HTERT RPE-1 (cell line): ENCODE results near the gene WBP2.

Experiments used
- in situ Hi-C: fragments of 300-500 bp; cut with MboI; formaldehyde crosslinking; loops from 4 replicates; pipeline ENCODE4 v1.14.3; 2020; ENCODE audit warnings: low sequenced_read_pairs

The WBP2 gene

DNA sequence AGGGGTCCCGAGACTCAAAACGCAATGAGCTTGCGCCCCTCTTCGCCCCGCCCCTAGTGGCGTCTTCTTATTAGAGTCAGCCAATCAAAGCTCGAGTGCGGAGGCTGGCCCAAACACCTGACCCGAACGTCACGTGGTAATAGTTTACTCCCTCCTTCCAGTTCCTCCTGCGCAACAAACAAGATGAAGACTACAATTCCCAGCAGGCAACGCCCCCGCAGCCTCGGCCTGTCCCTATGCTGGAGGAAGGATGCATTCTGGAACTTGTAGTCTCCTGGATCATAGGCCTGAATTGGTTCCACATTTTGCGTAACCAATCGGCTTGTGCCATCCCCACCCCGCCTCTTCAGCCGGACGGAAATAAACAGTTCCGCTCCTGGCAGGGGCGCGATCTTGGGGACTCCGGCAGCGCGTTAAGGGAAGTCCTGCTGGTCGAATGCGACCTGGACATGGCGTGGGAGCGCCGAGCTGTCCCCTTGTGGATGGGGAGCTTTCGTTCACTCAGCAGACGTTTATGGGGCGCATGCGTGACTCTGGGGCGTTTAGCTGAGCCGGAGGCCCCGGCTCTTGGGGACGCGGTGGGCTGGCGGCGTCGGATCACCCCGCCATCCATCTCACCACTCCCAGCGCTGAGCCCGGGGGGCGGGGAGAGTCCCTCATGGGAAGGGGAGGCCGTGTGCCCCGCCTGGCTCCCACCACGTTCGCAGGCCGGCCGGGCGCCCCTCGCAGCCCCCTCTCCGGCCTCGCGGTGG, at the start of gene WBP2:
WBP2 (minus strand) TSS at position 26 of the 752 bp plus-strand sequence. CDS start 38 bp downstream, outside the sequence.
- in situ Hi-C loops = no loop called here

DNA sequence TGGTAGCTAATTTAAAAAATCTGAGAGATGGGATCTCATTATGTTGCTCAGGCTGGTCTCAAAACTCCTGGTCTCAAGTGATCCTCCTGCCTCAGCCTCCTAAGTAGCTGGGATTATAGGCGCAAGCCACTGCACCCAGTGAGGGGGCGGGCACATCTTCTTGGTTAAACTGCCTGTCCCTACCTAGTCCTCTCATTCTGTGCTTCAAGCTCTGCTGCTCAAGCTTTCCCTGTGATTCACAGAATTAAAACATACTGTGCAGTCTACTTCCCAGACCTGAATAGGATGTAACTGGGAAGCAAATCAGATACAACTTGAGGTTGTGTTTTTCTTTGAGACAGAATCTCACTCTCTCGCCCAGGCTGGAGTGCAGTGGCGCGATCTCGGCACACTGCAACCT, 47.3 kb upstream of the WBP2 start:
- in situ Hi-C loops = no loop called here

- in situ Hi-C loops = no loop called here
Observed at GRCh38 chr17:75901727-75902126, 46.6 kb upstream of the WBP2 start.

DNA sequence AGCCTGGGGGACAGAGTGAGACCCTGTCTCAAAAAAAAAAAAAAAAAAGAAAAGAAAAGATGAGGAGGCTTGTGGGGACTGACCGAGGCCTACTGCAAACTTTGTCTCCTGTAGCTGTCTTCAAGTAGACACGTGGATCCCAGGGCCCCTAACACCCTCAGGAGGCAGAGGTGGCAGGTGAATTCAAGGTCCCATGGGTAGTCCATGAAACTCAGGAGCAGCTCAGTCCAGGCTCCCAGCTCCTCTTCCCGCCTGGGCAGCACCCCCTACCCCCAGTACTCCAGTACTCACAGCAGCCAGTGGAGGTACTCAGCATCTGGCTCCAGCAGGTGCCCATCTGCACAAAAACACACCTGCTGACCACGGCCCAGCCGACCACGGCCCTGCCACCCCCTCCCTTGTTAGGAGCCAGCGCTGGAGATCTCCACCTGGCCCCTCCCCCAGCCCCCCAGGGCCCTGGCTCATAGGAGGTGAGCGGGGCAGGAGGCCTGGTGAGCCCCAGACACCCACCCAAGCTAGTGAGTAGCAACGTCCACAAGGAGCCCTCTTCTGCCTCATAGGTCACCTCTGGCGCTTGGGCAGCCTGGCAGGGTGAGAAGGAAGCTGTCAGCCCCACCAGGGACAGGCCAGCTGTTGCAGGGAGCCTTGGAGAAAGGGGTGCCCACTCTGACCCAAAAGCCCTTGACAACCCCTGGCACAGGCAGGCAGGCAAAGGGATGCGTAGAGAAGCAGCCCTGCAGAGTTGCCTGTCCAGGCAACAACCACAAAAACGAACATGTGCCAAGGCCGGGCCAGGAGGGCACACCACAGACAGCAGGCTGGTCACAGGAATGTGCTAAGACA, 45.8 kb upstream of the WBP2 start:
- in situ Hi-C loops = no loop called here

DNA sequence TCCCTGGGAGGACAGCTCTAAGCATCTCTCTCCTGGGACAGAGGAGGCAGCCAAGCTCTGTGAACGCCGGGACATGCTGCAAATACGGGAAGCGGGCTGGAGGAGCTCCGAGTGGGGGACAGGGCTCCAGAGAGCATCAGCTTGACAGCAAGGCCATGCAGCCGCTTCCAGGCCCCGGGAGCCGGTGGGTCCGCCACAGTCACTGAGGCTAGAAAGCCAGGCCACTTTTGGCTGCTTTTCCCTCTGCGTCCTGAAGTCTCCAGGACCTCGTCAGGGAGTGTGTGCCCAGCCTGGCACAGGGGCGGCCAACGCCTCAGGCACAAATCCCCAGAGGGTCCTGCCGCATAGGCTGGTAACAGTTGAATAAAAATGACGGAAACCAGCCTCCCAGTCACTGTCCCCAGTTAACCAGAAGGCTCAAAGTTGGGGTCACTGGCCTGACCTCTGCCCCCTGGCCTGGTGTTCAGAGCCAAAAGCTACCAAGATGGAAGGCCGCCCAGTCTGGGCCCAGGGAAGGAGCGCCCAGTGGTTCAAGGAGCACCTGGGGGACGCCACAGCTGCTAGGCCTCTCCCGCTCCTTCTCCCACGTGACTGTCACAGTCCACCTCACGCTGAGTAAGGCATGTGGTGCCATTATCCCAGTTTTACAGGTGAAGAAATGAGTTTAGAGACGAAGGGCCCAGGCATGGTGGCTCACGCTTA, 44.8 kb upstream of the WBP2 start:
- in situ Hi-C loops = no loop called here

- in situ Hi-C loops = no loop called here
Observed at GRCh38 chr17:75899353-75899752, 44.2 kb upstream of the WBP2 start.

- in situ Hi-C loops = no loop called here
Observed at GRCh38 chr17:75898791-75899190, 43.7 kb upstream of the WBP2 start.

GRCh38 chr17:75898065-75898464, 42.9 kb upstream of the WBP2 start:
- in situ Hi-C loops = no loop called here

DNA sequence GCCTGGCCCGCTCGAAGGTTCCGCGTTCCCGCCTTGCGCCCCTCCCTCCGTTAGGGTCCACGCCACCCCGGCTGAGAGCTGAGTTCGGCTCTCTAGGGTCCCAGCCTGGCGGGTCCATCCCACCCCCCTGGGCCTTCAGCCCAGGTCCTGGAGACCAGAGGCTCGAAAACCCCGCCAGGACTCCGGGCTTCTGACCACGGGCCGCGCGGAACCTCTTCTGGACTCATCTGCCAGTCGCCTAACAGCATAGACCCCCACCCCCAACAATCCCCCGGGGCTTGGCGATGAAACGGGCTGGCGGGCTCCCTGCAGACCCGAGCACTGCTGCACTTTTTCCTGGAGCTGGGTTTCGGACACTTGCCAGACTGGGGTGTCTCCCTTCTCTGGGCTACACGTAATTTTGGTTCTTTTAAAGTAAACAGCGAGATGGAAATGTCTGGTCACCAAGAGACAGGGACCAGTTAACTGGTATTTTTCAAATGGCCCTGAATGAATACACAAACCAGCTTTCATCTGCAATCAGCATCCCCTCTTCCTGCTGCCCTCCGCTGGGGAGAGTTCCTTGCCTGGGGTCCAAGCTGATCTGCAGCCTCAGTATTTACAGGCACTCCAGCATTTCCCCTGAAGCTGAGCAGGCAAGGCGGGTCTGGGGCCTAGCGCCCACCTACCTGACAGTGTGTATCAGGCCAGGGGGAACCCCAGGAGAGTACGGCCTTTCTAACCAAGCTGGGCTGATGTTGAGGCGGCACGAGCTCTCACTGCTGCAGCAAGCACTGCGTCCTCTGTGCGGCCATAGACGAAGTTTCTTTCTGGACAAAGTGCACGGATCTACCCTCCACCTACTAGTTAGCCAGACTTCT, 42.3 kb upstream of the WBP2 start:
- in situ Hi-C loops = no loop called here

- in situ Hi-C loops = no loop called here
Observed at GRCh38 chr17:75896415-75897159, 41.5 kb upstream of the WBP2 start, which contains the start of gene TRIM65. Gene TRIM65, minus strand, starts transcription at chr17:75896951. Its CDS starts 14 bp downstream, at chr17:75896937.

GRCh38 chr17:75895370-75896155, 40.4 kb upstream of the WBP2 start:
- in situ Hi-C loops = no loop called here

DNA sequence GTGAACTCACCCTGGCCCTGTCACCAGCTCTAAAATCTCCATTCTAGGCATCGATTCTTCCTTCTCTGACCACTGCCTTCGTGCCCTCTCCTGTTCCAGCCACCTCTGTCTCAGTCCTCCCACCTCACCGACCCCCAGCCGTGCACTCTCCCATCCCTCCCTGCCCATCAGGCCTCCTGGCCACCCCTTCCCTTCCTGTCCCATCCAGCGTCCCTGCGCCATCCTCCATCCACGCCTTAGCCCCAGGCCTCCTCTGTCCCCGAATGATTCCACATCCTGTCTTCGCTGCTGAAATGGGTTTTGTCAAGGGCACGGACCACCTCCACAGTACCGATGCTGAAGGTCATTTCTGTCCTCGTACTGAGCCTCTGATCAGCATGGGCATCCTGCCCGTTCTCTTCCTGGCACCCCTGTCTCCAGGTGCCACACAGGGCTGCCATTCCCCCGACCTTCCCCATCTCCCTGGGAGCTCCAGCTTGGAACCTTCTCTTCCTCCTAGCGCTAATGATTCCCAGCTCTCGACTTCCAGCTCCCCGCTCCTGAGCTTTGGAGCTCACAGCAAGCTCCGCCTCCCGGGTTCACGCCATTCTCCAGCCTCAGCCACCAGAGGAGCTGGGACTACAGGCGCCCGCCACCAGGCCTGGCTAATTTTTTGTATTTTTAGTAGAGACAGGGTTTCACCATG, 39.1 kb upstream of the WBP2 start:
- in situ Hi-C loops = no loop called here

DNA sequence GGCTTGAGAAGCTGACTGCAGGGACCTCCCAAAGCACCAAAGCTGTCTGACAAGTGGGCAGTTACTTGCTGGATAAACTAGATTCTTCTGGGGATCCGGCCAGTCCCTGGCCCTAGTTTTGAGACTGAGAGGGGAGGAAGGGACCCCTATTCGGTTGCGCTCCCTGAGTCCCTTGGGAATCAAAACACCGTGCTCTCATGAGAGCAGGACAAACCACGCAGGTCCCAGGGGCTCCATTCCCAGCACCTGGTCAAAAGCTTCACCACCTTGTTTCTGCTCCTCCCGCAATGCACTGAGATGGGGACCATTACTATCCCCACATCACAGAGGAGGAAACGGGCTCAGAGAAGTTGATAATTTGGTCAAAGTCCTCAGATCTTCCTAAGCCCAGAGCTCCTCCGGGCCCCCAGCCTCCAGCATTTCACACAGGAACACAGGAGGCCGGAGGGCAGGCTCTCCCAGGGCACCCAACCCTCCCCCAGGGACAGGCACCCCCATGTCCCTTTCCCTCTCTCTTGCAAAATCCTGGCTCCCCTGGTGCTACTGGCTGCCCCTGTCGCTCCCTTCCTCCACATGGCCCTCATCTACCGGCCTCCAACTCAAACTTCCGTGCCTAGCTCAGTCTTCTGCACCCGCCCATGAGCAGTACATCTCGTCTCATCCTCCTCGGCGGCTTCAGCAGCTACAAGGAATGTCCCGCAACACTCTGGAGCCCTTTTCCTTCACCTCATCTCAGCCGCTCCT, 38.3 kb upstream of the WBP2 start:
- in situ Hi-C loops = no loop called here

DNA sequence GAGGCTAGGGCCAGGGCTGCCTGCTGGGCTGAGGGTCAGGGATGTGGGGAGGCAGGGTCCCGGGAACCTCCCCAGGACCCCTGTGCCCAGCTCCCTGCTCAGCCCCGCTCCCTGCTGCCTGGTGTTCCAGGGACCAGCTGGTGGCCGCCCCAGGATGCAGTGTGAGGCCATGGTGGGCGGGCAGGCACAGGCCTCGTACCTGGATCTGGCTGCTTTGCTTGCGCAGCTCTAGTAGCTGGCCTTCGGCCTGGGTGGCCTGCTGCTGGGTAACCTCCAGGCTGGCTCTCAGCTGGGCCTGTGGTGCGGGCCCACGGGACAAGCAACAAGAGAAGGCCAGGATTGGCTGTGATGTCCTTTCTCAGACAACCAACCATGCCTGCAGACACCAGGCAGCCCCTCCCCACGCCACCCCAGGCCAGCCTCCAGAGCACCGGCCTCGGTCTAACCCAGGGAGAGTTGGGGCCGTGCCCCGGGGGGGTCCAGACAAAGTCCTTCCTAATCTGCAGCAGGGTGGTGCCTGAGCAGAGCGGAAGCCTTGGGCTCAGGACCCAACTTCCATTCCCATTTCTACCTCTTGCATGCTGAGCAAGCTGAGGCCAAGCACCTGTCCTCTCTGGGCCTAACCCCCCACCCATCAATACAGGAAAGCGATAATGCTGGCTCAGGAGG, 37.6 kb upstream of the WBP2 start:
- in situ Hi-C loops = no loop called here

DNA sequence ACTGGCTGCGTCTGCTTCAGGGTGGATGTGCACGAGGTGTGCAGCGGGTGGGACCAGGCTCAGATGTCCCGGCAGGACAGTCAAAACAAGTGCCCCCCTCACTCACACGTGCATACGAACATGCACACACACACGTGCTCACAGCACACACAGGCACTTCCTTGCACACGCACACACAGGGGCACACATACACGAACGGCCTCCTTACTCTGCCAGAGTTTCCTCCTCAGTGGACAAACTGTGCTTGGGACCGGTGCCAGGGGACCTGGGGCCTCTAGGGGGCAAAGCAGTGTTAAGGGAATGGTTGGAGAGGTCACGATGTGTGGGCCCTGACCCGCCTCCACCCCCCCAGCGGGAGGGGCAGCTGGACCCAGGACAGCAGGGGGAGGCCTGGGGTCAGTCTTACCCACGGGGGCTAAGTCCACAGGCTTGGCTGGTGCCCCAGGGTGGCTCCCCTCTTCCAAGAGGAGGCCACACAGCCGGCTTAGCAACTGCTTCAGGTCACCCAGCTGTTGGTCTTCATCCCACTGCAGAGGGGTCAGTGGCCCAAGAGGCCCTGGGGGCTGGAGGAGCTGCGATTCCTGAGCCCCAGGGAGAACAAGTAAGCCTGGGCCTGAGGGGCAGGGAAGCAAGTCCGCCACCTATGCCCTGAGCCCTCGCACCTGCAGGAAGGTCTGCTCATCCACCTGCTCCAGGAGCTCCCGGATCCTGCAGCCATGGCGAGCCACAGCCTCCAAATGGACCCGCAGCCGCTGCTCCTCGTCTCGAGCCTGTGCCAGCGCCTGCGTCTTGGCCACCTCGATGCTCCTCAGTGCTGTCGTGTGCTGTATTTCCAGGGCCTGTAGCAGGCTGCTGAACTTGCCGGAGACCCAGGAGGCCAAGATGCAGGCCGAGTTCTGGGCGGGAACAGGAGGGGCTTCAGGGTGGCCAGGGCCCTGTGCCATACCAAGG, 36.7 kb upstream of the WBP2 start:
- in situ Hi-C loops = no loop called here

- in situ Hi-C loops = no loop called here
Observed at GRCh38 chr17:75891022-75891604, 36.0 kb upstream of the WBP2 start.
